Activated naive CD8-positive, alpha-beta T cell treated with anti-CD3 and anti-CD28 coated beads, Interleukin-2, amount 50 U/mL, for 24 hours (primary cell): ENCODE data around the gene FOSL2.
A peak's percentile ranks its signal among the peaks of the same experiment; 100 is the strongest.

Experiments
- ATAC-seq: fragments of 150-1000 bp; cut with Tn5 transposase; one replicate; pipeline ENCODE4 v1.10.0; 2021
- DNase-seq: peaks from one replicate; pipeline ENCODE4 v3.0.0; 2021
- H3K27ac Mint-ChIP-seq: one replicate; pipeline ENCODE4 v1.8.0; 2021; ENCODE audit warnings: mild to moderate bottlenecking, mixed read lengths
- H3K27me3 Mint-ChIP-seq: one replicate; pipeline ENCODE4 v1.8.0; 2021; ENCODE audit warnings: mixed read lengths
- H3K36me3 Mint-ChIP-seq: one replicate; pipeline ENCODE4 v1.8.0; 2021; ENCODE audit warnings: low read depth, mixed read lengths
- H3K4me1 Mint-ChIP-seq: one replicate; pipeline ENCODE4 v1.8.0; 2021; ENCODE audit warnings: mixed read lengths
- H3K4me3 Mint-ChIP-seq: one replicate; pipeline ENCODE4 v1.8.0; 2021; ENCODE audit warnings: mild to moderate bottlenecking, moderate library complexity, mixed read lengths
- H3K9me3 Mint-ChIP-seq: one replicate; pipeline ENCODE4 v1.8.0; 2021; ENCODE audit warnings: mixed read lengths

The FOSL2 gene

GRCh38 chr2:28414583-28414982 lies 21.9 kb downstream of the FOSL2 start:
- Mint-ChIP-seq H3K4me1 (peaks cover 34% of the 10 kb centered on the region), H3K36me3 (peaks cover 57% of the 10 kb centered on the region), H3K4me3 (no peak overlapping the region), H3K9me3 (no peaks in the 10 kb centered on the region), H3K27ac (no peak overlapping the region), H3K27me3 (no peaks in the 10 kb centered on the region)
- ATAC-seq (no peak), DNase-seq (no peak)

DNA sequence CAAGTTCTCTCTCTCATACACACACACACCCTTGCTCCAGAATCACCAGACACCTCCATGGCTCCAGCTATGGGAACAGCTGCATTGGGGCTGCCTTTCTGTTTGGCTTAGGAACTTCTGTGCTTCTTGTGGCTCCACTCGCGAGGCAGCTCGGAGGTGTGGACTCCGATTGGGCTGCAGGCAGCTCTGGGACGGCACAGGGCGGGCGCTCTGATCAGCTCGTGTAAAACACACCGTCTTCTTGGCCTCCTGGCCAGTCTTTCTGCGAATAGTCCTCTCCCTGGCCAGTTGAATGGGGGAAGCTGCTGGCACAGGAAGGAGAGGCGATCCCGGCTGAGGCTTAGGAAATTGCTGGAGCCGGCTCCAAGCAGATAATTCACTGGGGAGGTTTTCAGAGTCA lies 22.4 kb downstream of the FOSL2 start:
- no peak overlapping the region for H3K4me3 Mint-ChIP-seq
- DNase-seq (no peak), ATAC-seq (no peak)
- no peaks in the 10 kb centered on the region for H3K9me3 Mint-ChIP-seq
- H3K36me3 Mint-ChIP-seq = peaks cover 53% of the 10 kb centered on the region
- H3K4me1 Mint-ChIP-seq = peaks cover 33% of the 10 kb centered on the region
- no peaks in the 10 kb centered on the region for H3K27me3 Mint-ChIP-seq
- no peak overlapping the region for H3K27ac Mint-ChIP-seq

DNA sequence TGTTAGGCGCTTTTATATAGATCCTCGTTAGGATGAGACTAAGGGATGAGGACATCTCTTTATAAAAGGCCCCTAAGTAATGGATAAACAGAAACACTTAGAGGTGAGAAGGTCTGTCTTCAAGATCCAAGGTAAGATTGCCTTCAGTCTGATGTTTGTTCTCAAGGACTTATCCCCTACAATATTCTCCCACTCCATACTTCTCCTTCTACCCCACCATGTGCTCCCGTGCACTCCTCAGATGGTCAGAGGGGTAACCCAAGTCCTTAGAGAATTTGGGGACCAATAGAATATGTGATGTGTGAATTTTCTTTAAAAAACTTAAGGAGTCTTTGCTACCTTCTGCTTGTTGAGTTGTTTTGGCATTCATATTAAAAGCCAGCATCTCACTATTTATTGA lies 23.1 kb downstream of the FOSL2 start:
- Mint-ChIP-seq H3K4me1 (peaks cover 29% of the 10 kb centered on the region), H3K4me3 (no peak overlapping the region), H3K36me3 (peaks cover 46% of the 10 kb centered on the region), H3K27me3 (no peaks in the 10 kb centered on the region), H3K9me3 (no peaks in the 10 kb centered on the region), H3K27ac (peak overlapping the region; percentile 26)
- ATAC-seq (no peak), DNase-seq (no peak)

- peaks cover 16% of the 10 kb centered on the region for H3K36me3 Mint-ChIP-seq
- no peak for ATAC-seq
- no peaks in the 10 kb centered on the region for H3K9me3 Mint-ChIP-seq
- no peaks in the 10 kb centered on the region for H3K27me3 Mint-ChIP-seq
- peak overlapping the region; percentile 39 for H3K27ac Mint-ChIP-seq
- peaks cover 35% of the 10 kb centered on the region for H3K4me1 Mint-ChIP-seq
- DNase-seq = no peak
- no peak overlapping the region for H3K4me3 Mint-ChIP-seq
Measured at GRCh38 chr2:28419003-28419402, 26.3 kb downstream of the FOSL2 start.

DNA sequence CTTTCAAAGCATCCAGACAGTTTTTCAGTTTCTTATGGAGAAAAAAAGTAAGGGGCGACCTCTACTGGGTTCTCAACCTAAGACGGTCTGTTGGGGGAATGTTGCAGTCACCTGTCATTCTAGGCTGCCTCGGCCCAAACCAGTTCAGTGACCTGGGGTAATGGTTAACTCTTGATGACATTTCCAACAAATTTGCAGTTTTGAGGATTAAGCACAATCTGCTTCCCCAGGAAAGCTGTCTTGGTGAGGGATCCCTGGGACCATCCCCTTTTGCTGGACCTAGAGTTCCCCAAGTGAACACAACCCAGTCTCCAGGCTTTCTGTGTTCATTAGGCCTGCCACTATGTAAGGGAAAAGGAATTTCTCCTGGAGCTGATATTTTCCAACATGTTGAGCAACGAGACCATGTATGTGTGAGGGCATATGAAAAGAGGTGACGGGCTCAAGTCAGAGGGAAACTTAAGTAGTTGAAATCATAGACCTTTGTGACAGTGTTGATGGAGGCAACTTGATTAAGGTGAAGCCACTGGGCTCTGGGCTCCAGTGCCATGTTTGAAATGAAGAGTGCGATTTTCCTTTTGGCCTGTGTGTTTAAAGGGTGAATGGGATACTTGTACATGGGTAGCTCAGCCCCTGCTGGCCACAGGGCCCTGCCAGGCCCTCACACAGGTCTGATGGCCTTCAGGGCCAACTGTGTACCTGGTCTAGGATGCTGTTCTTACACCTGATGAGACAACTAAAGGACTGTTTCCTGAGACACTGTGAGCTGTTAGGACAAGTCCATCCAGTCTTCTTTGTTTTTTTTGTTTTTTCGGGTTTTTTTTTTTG lies 27.0 kb downstream of the FOSL2 start:
- no peaks in the 10 kb centered on the region for H3K27me3 Mint-ChIP-seq
- peaks cover 42% of the 10 kb centered on the region for H3K4me1 Mint-ChIP-seq

DNA sequence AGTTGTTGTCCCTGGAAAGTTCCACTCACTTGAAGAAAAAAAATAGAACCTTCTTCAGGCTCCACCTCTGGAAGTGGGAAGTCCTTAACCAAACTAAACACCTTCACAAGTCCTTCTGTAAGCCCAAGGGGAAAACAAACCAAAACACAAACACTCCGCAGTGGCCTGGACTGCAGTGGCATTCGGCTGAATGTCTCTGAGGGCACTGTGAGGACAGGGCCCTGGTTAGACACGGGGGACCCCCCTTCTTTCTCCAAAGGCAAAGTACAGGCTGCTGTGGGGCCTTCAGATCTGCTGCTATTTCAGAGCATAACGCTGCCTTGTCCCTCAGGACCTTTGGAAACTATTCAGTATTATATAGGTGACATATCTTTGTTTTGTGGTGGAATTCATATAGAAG lies 28.1 kb downstream of the FOSL2 start:
- Mint-ChIP-seq H3K27me3 (no peaks in the 10 kb centered on the region), H3K4me3 (no peak overlapping the region), H3K4me1 (peaks cover 53% of the 10 kb centered on the region), H3K27ac (peak overlapping the region; percentile 26), H3K9me3 (no peaks in the 10 kb centered on the region), H3K36me3 (peaks cover 4% of the 10 kb centered on the region)
- DNase-seq = no peak
- no peak for ATAC-seq

More for the DNA sequence above, 27.0 kb downstream of the FOSL2 start:
- Mint-ChIP-seq H3K4me3 (no peak overlapping the region), H3K36me3 (peaks cover 13% of the 10 kb centered on the region), H3K27ac (peak overlapping the region; percentile 39), H3K9me3 (no peaks in the 10 kb centered on the region)
- DNase-seq (no peak), ATAC-seq (no peak)

DNA sequence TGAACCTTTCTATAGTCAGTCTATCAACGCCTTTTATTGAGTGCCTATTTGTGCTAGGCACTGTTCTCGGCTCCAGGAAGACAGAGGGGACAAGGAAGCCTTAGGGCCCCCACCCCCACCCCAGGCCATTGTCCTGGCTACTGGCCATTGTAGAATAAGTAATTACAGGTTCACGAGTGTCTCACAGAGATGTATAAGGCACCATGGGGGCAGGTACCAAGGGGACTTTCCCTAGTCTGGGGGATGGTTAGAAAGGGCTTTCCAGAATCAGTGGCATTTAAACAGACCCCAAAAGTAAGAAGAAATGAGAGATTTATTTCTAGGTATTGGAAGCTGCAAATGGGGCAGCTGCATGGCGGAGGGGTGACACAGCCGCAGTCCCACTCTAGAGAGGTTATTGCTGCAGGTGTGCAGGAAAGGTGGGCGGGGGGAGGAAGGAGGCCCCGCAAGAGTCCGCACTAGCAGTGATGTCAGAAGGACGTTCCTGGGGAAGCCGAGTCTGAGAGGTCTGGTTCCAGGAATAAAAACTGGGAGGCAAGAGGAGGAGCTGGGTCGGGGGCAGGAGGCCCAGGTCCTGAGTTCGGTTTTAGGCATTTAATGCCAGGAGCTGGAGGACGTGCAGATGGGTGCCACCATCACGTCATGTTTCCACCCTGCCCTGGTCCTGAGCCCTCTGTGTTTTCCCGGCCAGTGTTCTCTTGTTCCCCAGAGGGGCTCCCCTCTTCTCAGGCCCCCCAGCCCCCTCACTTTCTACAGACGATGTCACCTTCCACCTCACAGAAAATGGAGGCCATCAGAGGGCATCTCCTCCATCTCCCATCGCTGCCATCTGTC lies 30.5 kb downstream of the FOSL2 start:
- H3K27ac Mint-ChIP-seq = peak overlapping the region; percentile 74
- H3K36me3 Mint-ChIP-seq = no peaks in the 10 kb centered on the region
- peaks cover 60% of the 10 kb centered on the region for H3K4me1 Mint-ChIP-seq
- H3K27me3 Mint-ChIP-seq = no peaks in the 10 kb centered on the region
- ATAC-seq (peak; percentile 27), DNase-seq (peak; percentile 37)
- peak overlapping the region; percentile 37 for H3K4me3 Mint-ChIP-seq
- H3K9me3 Mint-ChIP-seq = no peaks in the 10 kb centered on the region

DNA sequence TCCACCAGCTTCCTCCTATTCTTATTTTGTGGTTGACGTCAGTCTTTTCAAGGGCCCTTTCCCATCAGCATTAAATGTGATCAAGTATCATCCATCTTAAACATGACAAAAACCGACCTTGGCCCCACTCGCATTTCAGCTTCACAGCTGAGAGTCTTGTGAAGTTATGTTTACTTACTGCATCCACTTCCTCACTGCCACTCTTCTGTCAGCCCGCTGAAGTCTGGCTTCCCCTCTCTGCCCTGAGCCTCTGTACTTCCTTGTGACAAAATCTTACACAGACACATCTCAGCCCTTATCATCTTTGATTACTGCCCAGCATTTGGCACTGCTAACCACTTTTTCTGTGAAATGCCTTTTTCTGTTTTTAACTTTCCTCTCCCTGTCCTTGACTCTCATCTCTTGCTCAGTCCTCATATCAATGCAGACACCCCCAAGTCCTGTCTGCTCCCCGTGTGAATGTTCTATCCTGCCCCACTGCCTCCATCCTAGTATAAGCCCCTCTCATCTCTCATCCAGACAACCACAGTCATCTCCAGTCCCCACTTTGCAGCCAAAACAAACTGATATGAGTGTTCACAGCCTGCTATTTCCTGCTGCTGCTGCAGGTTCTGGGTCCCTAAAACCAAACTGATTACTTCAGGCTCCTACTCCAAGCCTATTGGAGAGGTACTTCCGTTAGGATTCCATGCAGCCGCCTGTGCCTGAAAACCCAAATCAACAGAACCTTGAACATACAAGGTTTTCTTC lies 31.4 kb downstream of the FOSL2 start:
- DNase-seq (no peak), ATAC-seq (peak; percentile 58)
- H3K9me3 Mint-ChIP-seq = no peaks in the 10 kb centered on the region
- no peaks in the 10 kb centered on the region for H3K36me3 Mint-ChIP-seq
- peak overlapping the region; percentile 48 for H3K4me3 Mint-ChIP-seq
- peaks cover 60% of the 10 kb centered on the region for H3K4me1 Mint-ChIP-seq
- H3K27ac Mint-ChIP-seq = peak overlapping the region; percentile 74
- H3K27me3 Mint-ChIP-seq = no peaks in the 10 kb centered on the region

DNA sequence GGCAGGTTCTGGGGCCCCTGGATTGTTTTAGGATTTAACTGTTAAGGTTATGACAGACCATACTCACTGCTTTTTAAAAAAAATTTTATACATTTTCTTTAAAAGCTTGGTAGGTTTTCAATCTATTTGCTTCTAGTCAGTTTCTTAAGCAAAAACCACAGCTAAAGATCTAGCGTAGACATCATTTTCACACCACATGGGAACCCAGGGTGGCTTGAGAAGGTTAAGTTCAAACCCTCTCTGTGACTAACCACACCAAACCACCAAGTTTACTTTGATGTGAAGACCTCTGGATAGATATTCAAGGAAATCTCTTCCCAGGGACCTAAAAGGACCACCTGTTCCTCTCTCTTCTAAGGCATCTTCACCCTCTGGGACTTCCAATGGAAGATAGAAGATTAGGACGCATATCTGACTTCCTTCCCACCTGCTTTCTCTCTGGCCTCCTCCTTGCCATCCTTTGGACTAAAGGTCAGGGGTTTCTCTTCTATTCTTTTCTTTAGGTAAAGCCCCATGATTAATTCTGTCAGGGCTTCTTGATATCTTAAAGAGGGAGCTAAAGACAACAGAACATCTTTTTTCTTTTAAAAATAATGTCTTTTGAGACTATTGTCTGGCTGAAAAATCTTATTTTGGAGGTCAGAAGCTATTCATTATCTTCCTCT lies 32.3 kb downstream of the FOSL2 start:
- no peaks in the 10 kb centered on the region for H3K27me3 Mint-ChIP-seq
- ATAC-seq = peak; percentile 75
- H3K4me3 Mint-ChIP-seq = no peak overlapping the region
- peaks cover 57% of the 10 kb centered on the region for H3K4me1 Mint-ChIP-seq
- H3K9me3 Mint-ChIP-seq = no peaks in the 10 kb centered on the region
- no peak for DNase-seq
- H3K36me3 Mint-ChIP-seq = no peaks in the 10 kb centered on the region
- H3K27ac Mint-ChIP-seq = peak overlapping the region; percentile 87

DNA sequence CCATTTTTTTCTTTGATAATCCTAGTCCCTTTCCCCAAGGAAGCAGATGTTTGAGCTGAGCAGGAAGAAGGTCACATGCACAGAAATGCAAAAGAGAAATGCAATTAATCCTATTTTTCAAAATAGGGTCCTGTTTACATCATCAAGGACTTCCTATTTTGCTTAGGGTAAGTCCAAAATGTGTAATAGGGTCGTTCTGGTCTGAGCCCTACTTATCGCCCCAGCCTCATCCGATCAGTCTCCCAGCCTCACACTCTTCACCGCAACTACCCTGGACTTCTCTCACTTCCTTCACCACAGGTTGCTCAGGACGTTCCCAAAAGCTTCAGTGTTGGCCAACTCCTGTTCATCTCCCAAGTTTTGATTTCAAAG lies 32.8 kb downstream of the FOSL2 start:
- H3K27ac Mint-ChIP-seq = no peak overlapping the region
- no peaks in the 10 kb centered on the region for H3K36me3 Mint-ChIP-seq
- DNase-seq (no peak), ATAC-seq (no peak)
- H3K4me1 Mint-ChIP-seq = peaks cover 56% of the 10 kb centered on the region
- H3K9me3 Mint-ChIP-seq = no peaks in the 10 kb centered on the region
- H3K27me3 Mint-ChIP-seq = no peaks in the 10 kb centered on the region
- H3K4me3 Mint-ChIP-seq = no peak overlapping the region

DNA sequence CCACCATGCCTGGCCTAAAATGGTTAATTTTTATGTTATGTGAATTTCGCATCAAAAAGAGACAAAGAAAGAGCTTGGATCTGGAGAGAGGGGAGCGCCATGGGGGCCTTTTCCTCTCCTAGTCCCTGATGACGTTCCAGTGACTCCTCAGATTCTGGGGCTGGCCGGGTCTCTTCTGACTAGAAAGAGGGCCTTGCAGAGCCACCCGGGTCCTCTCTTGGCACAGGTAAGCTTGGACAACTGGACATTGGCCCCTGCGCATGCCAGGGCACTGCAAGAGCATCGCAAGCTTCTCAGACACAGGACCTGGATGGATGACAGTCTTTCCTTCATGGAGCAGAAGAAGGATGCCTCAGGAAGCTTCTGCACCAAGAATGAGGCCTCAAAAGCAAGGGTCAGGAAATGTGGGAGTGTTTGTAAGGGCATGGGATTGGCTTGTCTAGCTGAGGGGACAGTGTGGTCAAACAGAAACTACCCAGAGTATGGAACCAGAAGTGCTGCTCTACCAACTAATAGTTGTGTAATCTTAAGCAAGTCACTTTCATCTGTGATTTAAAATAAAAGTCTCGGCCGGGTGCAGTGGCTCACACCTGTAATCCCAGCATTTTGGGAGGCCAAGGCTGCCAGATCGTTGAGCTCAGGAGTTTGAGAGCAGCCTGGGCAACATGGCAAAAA lies 35.2 kb downstream of the FOSL2 start:
- H3K27me3 Mint-ChIP-seq = no peaks in the 10 kb centered on the region
- H3K4me3 Mint-ChIP-seq = no peak overlapping the region
- ATAC-seq = no peak
- DNase-seq = no peak
- no peaks in the 10 kb centered on the region for H3K9me3 Mint-ChIP-seq
- H3K36me3 Mint-ChIP-seq = no peaks in the 10 kb centered on the region
- peaks cover 38% of the 10 kb centered on the region for H3K4me1 Mint-ChIP-seq
- H3K27ac Mint-ChIP-seq = no peak overlapping the region

DNA sequence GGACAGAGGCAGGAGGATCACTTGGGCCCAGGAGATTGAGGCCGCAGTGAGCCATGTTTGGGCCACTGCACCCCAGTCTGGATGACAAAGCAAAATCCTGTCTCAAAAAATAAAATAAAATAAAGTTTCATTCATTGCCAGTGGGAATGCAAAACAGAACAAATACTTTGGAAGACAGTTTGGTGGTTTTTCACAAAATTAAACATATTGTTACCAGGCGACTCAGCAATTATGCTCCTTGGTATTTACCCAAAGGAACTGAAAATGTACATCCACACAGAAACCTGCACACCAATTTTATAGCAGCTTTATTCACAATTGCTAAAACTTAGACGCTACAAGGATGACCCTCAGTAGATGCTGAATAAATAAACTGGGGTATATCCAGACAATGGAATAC lies 35.8 kb downstream of the FOSL2 start:
- DNase-seq = no peak
- Mint-ChIP-seq H3K27me3 (no peaks in the 10 kb centered on the region), H3K27ac (no peak overlapping the region), H3K36me3 (no peaks in the 10 kb centered on the region), H3K4me1 (peaks cover 32% of the 10 kb centered on the region), H3K9me3 (no peaks in the 10 kb centered on the region), H3K4me3 (no peak overlapping the region)
- no peak for ATAC-seq

DNA sequence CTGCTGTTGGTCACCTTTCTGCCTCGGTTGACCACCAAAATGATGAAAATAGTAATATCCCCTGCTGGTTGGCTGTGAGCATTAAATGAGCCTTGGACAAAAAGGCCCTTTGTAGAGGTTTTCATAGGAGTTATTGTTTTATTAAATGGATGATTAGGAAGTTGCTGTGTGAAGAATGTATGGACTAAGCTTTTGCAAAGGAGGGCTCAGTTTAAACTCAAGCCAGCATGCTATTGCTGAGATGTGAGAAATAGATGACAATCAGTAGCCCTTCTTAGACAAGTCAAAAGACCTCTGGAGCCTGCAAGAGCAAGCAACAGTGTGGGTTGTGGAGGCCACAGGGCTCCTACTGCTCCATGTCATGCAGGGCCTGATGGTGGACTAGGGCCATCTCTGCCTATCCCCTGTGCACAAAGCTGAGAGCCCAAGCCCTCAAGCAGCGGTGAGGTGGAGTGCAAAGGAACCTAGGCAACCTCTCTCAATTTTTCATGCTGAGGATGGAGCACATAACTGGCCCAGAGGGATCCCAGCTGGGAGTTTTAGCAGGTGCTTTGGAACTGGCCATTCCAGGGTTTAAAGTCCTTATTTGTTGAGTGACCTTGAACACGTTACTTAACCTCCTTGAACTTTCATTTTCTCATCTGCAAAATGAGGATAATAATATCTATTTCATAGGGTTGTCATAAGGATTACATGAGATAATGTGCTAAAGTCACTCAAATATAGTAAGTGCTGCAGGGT lies 37.1 kb downstream of the FOSL2 start:
- no peak for DNase-seq
- H3K36me3 Mint-ChIP-seq = no peaks in the 10 kb centered on the region
- H3K4me3 Mint-ChIP-seq = no peak overlapping the region
- H3K9me3 Mint-ChIP-seq = peaks cover 6% of the 10 kb centered on the region
- peaks cover 31% of the 10 kb centered on the region for H3K4me1 Mint-ChIP-seq
- H3K27me3 Mint-ChIP-seq = no peaks in the 10 kb centered on the region
- no peak overlapping the region for H3K27ac Mint-ChIP-seq
- no peak for ATAC-seq
